Measurements from ENCODE around the gene NTM.

The NTM gene

DNA sequence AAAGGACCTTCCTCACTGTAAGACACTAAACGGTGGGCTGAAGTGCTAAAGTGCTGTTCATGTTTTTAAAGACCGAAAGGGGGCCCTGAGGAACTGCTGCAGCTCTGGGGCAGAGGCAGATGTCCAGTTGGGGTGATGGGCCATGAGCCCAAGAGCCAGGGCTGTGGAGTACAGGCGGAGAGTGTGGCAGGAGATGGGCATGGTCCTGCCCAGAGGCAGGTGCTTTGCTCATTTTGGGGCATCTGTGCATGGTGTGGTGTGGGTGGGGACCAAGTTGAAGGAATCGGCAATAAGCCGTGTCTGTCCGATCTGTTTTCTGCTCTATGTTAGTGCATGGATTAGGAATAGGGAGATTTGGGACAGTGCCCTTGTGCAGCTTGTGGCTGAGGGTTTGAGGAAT, 258.3 kb downstream of the NTM start:
- H3K4me1 ChIP-seq = no peaks in the 10 kb centered on the region
- TF ChIP-seq, protein P1, sequence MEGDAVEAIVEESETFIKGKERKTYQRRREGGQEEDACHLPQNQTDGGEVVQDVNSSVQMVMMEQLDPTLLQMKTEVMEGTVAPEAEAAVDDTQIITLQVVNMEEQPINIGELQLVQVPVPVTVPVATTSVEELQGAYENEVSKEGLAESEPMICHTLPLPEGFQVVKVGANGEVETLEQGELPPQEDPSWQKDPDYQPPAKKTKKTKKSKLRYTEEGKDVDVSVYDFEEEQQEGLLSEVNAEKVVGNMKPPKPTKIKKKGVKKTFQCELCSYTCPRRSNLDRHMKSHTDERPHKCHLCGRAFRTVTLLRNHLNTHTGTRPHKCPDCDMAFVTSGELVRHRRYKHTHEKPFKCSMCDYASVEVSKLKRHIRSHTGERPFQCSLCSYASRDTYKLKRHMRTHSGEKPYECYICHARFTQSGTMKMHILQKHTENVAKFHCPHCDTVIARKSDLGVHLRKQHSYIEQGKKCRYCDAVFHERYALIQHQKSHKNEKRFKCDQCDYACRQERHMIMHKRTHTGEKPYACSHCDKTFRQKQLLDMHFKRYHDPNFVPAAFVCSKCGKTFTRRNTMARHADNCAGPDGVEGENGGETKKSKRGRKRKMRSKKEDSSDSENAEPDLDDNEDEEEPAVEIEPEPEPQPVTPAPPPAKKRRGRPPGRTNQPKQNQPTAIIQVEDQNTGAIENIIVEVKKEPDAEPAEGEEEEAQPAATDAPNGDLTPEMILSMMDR (IDR thresholded peaks at IDR 0.05) = no peak

DNA sequence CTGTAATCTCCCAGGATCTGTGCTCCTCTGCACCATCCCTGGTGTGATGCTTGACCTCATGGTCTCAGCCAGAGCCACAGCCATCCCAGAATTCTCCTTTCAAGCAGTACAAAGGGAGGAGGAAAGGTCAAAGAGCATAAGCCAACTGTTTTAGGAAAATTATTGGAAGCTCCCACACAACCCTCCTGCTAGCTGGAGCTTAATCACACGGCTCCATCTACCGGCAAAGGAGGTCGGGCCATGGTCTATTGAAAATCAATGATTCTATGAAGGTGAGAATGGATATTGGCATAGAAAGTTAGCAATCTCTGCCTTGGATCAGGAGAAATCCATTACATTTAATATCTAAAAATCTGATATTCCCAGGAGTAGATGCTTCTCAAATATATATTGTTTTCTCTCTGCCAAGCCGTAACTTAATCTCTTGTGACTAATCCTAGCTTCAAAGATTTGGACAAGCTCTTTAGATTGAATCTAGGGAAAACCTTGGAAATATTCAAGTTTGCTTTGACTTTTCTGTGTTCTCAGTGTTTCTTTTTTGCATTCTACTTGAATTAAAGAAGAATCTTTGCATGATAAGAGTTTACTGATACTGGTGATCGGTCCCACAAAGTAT, 259.6 kb downstream of the NTM start:
- Histone ChIP-seq H3K36me3 (ENCODE audit: control insufficient read depth, insufficient read depth, low read length) (no peaks in the 10 kb centered on the region), H3K9me3 (ENCODE audit: control insufficient read depth, low read length) (no peaks in the 10 kb centered on the region), H3K27ac (no peak overlapping the region), H3K4me3 (ENCODE audit: low read depth, low read length) (no peak overlapping the region), H3K4me1 (no peaks in the 10 kb centered on the region), H3K27me3 (ENCODE audit: control insufficient read depth, insufficient read depth, low read length) (no peaks in the 10 kb centered on the region), H3K9ac (no peak overlapping the region), H3K79me2 (no peaks in the 10 kb centered on the region), H3K4me2 (ENCODE audit: low read length) (no peak overlapping the region), H2AFZ (no peak overlapping the region)
- TF ChIP-seq, protein P1 (IDR thresholded peaks at IDR 0.05) = no peak

More for the DNA sequence above, 258.3 kb downstream of the NTM start:
- Histone ChIP-seq H3K79me2 (no peaks in the 10 kb centered on the region), H3K27me3 (ENCODE audit: control insufficient read depth, insufficient read depth, low read length) (no peaks in the 10 kb centered on the region), H3K9ac (no peak overlapping the region), H3K9me3 (ENCODE audit: control insufficient read depth, low read length) (no peaks in the 10 kb centered on the region), H3K36me3 (ENCODE audit: control insufficient read depth, insufficient read depth, low read length) (no peaks in the 10 kb centered on the region), H3K4me3 (ENCODE audit: low read depth, low read length) (no peak overlapping the region), H2AFZ (no peak overlapping the region), H3K4me2 (ENCODE audit: low read length) (no peak overlapping the region), H3K27ac (no peak overlapping the region)

DNA sequence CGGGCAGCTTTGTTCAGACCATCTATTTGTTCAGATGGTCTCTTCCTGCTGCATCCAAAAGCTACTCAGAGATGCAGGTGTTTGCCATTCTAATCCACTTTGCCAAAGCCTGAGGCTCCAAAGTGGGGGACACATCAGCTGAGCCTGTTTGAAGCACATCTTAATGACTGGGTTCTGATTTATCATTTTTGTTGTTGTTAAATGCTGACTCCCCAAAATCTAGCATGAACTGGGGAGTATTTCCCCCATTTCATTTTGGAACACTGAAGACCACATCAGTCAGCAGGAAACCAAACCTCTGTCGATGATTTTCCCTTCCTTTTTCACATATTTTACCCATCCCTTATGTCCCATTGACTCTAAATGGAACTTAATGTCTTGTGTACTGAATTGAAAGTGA, 262.6 kb downstream of the NTM start:
- Histone ChIP-seq H2AFZ (no peak overlapping the region), H3K9me3 (ENCODE audit: control insufficient read depth, low read length) (no peaks in the 10 kb centered on the region), H3K27ac (no peak overlapping the region), H3K4me3 (ENCODE audit: low read depth, low read length) (no peak overlapping the region), H3K4me1 (no peaks in the 10 kb centered on the region), H3K4me2 (ENCODE audit: low read length) (no peak overlapping the region), H3K27me3 (ENCODE audit: control insufficient read depth, insufficient read depth, low read length) (no peaks in the 10 kb centered on the region), H3K79me2 (no peaks in the 10 kb centered on the region), H3K36me3 (ENCODE audit: control insufficient read depth, insufficient read depth, low read length) (no peaks in the 10 kb centered on the region), H3K9ac (no peak overlapping the region)
- TF ChIP-seq, protein P1 (IDR thresholded peaks at IDR 0.05) = no peak

DNA sequence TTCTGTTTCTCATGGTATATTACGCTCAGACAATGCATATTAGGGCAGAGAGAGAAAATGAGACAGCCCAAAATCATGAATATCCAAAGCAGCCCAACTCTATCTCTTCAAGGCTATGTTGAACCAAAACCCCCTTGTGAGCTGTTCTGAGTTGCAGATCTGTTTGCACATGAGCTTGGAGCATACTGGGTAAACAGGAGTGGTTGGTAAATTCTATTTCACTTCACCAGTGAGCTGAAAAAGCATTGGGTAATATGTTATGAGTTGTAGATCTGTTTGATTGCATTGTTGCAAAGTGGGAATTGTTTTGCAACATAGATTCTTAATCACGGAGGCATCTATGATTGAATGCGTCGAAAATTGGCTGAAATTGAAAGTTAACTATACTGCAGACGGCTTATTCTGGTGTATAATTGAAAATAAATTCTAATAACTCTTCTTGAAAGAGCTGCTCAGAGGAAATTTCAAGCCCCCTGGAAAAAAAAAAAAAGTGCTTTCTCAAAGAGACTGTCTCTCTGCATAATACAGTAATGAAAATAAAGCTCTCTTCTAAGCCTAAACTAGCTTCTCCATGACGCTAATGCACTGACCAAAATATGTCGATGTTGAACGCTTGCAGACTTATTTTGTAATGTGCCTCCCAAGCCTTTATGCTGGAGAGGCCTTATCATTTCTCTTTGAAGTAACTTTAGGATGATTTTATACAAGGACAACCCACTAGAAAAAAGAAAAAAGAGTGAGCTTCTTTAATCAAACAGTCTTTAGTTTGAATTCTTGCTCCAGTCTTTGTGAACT, 263.7 kb downstream of the NTM start:
- TF ChIP-seq, protein P1 (IDR thresholded peaks at IDR 0.05) = no peak
- Histone ChIP-seq H2AFZ (no peak overlapping the region), H3K9me3 (ENCODE audit: control insufficient read depth, low read length) (no peaks in the 10 kb centered on the region), H3K36me3 (ENCODE audit: control insufficient read depth, insufficient read depth, low read length) (no peaks in the 10 kb centered on the region), H3K27ac (no peak overlapping the region), H3K9ac (no peak overlapping the region), H3K27me3 (ENCODE audit: control insufficient read depth, insufficient read depth, low read length) (no peaks in the 10 kb centered on the region), H3K4me1 (no peaks in the 10 kb centered on the region), H3K79me2 (no peaks in the 10 kb centered on the region), H3K4me3 (ENCODE audit: low read depth, low read length) (no peak overlapping the region), H3K4me2 (ENCODE audit: low read length) (no peak overlapping the region)

All from parathyroid adenoma (tissue), 2 donors.